SIG-M5 (cell line): ENCODE results near the gene TLDC2.

ENCODE experiments used
- DNase-seq: peaks from one replicate; lab custom pipeline; 2025; lab: John Stamatoyannopoulos, UW

The TLDC2 gene

DNA sequence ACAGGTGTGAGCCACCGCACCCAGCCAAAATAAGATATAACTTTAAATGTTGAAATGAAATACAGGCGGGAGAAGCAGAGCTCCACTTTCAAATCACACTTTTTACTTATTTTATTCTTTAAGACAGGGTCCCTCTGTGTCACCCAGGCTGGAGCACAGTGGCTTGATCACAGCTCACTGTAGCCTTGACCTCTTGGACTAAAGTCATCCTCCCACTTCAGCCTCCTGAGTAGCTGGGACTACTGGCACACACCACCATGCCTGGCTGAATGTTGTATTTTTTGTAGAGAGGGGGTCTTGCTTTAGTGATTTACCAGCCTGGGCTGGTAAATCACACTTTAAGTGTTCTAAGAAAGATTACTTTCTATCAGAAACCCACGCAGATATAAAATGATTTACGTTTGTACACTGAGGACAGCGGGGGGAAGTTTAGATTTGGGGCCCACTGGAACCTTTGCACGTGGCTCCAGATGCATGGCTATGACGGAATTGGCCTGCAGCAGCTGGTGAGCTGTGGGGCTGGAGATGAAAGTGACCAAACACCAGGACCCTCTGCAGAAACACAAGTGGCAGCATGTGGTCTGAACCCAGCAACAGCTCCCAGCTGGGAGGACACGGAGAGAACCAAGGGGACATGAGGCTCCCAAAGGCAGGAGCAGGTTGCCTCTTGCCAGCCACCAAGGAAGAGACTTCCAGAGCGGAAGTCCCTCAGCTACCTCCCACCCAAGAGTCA lies 26.4 kb upstream of the TLDC2 start:
- no peak for DNase-seq

DNA sequence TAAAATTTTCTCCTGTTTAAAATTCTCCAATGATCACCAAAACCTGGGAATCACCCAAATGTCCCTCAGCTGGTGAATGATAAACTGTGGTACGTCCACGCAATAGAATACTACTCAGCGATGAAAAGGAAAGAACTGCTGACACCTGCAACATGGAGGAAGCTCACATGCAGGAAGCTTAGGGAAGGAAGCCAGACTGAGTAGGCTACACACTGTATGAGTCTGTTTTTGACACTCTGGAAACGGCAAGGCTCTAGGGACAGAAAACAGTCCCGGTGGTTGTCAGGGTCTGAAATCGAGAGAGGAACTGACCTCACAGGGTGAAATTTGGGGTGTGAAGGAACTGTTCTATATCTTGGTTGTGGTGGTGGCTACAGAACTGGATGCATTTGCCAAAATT lies 25.2 kb upstream of the TLDC2 start:
- DNase-seq, result no peak

DNA sequence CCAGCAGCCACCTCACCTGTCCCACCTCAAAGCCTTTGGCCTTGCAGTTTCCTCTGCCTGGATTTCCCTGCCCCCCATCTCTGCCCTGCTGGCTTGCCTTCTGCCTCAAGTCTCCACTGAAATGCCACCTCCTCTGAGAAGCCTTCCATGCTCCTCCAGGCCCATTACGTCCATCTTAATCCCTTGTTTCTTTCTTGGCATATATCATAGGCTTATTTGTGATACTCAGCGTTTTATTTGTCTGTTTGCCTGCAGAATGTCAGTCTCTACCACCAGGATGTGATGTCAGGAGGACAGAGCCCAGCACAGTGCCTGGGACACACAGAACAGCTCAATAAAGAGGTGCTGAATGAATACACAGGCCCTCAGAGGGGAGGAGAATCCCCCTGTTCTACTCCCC lies 24.4 kb upstream of the TLDC2 start:
- DNase-seq, result no peak

DNA sequence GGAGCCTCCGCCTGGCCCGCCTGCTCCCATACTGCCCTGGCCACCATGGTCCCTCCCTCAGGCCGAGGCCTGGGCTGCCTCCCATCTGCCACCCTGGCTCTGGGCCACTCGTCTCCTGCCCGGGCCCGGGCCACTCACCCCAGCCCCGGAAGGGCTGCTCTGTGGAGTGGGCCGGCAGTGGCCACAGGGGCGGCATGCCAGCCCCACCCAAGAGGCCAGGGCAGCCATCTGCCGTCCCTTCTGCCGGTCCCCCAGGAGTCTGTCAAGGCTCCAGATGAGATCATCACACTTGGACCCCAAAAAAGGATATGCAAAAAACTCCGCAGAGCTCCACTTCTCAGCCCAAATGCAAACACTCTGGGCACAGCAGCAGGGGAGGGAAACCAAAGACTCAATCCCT lies 23.8 kb upstream of the TLDC2 start:
- DNase-seq, result no peak

DNA sequence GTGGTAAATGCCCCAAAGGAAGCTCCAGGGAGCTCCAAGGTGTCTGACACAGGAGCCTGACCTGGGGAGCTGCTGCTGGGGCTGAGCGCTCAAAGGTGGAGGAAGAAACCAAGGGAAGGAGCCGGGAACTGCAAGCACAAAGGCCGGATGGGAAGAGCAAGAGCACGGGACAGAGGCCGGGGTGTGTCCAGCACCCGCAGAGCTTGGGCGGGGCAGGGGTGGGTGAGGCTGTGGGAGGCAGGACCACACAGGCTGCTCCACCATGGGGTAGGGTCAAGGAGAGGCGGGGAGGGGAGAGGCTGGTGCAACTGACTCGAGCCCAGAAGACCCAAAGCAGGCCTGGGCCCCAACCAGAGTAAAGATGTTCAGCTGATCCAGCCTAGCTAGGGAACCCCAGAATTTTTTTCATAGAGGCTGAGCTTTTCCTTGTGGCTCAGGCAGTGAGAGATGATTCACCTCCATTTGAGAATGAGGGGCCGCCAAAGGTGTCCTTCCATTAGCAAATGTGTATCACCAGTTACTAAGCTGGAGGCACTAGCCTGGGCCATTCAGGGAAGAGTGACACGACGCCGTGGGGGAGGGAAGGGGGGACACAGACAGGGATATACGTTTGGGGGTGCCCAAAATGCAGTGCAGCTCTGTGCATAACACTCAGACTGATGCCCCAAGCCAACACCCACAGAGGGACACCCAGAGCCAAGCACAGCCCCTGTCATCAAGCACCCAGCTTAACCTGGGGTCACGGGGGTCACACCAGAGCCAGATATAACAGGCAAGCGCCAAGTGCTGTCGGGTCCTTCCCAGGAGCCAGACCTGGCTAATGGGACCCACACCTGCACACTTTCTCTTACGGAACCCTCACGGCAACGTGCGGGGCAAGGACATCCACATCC lies 21.3 kb upstream of the TLDC2 start:
- DNase-seq, result no peak

DNA sequence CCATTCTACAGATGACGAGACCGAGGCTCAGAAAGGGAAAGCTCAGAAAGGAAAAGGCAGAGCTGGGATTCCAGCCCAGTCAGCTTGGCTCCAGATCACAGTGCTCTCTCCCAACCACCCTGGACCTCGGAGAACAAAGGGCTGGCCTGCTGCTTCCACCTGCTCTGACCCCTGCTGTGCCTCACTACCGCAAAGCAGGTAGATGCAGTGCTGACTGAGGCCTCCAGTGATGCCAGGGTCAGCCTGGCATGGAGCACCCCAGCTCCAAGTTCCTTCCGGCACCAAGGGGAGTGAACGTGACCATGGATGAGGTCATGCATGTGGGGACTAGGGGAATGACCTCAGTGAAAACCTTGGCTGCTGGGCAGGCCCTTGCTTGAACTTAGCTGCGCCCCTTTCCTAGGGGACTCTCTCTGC lies 20.7 kb upstream of the TLDC2 start:
- no peak for DNase-seq

DNA sequence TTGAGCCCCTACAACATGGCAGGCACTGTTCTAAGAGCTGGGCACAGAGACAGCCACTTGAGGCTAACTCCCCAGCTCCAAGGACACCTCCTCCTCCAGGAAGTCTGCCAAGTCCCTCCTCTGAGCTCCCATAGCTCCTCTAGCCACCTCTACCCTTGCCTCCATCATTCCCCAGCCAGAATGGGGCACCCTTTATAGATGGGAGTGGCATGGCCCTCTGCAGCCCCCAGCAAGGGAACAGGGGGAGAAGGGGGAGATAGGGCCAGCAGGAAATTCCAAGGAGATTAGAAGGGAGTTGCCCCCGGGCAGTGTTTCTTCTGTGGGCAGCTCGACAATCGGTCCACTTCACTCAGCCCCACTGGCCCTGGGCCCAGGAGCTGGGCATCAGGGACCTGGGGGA lies 19.7 kb upstream of the TLDC2 start:
- DNase-seq, result no peak

DNA sequence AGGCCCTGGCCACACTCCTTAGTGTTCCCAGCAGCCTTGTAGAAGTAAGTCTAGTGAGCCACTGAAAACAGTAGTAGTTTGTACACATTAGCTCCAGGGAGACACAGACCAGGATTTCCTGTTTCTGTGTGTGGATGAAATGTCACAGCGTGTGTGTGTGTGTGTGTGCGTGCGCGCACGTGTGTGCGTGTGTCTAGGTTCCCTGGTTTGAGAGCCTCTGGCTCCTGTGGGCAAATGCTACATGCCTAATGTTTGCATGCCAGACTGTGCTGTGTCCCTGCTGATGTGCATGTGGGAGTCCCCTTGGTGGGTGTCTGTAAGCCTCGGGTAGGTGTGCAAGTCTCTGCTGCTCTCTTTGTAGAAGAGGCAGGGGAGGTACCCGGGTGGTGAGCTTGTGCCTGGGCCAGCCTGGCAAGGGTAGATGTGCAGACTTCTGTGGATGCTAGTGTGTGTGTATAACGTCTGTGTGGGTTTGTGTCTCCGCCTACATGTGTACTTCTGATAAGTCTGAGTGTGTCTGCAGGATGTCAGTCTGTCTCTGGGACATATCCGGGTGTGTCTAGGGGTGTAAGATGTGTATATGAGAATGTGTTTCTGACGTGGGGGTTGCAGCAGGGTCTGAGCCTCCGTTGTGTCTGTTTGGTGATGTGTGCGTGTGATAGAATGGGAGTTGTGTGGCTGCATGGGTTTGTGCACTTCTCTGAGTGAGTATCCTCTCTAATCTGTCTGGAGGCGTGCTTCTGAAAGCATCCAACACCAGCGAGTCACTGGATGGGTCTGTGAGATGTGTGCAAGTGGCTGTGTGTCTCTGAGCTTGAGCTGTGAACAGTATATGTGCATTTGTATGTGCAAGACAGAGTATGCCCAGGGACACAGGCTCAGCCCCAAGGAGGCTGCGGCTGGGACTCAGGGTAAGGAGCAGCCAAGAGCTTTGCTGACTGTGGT lies 19.0 kb upstream of the TLDC2 start:
- no peak for DNase-seq

DNA sequence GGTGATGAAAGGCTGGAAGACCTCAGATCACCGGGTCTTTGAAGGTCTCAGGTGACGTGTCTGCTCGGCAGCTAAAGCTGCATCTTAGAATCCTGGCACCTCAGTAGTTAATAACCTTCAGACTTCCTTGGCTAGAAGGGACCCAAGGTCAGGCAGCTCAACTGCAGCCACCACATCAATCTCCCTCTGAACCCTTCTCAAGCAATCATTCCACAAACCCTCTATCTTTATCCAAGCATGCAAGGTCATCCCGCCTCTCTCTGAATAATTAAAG lies 16.7 kb upstream of the TLDC2 start:
- DNase-seq, result no peak

DNA sequence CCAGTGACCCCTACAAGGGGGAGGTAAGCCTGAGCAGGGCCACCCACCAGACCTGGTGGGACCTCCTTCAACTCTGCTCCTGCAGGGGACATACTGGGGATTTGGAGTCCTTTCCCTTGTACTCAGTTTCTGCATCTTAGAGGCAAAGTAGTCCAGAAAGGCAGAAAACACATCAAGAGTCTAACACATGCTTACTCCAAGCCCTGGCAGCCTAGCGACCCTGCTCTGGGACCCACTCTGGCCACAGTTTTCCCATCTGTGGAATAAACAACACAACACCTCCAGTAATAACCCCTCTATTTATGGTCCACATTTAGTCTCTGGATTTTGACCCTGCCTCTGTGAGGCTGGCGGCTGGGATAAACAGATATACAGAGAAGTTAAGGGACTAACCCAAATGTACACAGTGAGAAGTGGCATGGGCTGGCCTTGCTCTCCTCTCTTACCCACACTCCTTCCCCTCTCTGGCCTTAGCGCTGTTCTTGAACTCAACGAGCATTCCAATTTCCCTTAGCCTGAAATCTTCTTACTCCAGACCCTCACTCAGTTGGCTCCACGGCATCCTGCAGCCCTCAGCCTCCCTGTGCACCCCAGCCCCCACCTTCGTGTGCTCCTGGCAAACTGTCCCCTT lies 16.1 kb upstream of the TLDC2 start:
- DNase-seq, result no peak

DNA sequence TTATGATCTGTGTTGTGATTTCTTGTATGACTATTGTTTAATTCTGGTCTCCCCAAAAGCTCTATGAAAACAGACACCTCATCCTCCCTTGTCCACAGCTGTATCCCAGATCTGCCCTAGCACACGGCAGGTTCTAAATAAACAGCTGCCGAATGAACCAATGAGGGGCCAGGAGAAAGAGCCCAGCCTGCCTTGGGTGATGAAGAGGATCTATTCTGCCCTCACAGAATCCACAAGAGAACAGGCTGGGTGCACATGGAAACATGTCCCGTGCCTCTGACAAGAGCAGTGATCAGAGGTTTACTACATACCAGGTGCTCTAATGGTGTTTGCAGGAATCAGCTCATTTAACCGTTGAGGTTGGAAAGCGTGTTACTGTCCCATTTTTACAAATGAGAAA lies 15.6 kb upstream of the TLDC2 start:
- no peak for DNase-seq

DNA sequence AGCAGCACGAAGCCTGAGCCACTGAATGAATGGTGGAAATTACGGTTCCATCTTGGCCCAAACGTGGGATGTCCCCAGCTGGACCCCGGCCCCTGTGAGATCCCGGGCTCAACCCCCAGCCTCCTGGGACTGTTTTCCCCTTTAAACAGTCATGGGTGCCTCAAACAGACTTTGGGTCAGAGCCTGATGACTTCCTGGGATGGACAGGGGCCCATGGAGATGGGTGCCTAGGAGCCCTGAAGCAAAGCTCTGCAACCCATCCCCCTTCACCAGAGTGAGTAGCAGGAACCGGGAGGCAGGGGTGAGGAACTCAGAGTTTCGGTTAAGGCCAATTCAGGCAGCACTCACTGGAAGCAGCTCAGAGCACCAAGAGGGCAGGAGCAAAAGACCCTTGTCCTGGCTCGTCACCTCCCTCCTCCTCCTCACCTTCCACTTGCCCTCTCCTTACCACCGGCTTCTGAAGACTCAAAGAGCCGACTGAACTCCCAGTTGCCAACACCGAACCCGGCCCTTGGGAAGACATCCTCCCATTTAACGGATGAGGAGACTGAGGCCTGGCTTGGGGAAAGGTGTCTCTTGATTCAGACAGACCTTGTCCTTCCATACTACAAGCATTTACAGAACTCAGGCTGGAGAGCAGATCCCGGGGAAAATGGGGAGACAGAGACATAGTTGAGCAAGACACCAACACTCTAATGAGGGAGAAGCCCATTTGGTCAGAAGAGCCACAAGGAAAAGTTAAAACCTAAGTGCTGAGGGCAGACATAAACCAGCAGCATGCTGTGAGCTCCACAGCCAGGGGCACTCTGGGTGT lies 14.9 kb upstream of the TLDC2 start:
- no peak for DNase-seq

DNA sequence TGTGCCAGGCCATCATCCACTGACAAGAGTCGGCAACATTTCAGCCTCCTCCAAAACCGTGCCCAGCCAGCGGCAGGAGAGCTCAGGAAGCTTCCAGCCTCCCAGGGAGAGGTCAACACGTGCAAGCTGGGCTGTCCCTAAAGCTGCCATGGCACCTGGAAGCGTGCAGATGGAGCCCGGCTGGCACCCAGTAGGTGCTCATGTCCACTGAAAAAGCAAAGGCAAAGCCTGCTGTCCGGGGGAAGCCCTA lies 14.4 kb upstream of the TLDC2 start:
- DNase-seq, result no peak

DNA sequence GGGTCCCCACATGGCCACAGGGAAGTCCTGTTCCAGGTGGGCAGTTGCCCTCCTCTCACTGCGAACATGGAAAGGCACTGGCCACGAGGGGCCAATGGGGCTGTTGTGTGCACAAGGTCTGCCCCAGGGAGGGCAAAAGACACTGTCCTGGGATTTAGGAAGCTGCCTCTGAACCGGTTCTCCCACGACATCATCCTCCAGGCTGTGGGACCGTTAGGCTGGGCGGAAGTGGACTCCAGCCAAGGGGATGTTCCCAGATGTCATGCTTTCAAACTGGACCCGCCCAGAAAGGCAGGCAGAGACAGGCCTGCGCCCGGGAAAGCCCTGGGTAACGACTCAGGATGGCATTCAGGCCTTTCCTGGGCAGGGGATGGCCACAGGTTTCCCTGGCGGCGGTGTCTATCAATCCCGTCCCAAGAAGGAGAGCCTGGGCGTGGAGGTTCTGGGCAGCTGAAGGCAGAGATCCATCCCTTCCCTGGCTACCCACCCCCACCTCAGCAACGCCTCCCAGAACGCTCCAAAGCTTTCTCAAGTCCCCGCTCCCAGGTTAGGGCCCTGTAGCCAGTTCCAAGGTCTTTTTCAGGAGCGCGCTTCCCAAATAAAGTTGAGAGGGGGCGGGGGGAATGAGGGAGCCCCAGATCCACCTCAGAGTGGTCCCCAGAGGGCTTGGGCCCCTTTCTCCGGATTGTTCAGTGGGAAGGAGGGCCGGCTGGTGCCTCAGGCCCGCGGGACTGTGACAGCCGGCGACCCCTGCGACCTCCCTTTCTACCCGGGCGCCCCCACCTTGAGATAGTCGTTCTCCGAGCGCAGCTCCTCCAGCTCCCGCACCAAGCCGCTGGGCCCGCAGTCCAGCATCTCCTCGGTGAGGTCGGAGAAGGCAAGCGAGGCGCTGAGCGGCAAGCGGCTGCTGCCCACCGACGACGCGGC lies 13.8 kb upstream of the TLDC2 start:
- DNase-seq, result no peak

DNA sequence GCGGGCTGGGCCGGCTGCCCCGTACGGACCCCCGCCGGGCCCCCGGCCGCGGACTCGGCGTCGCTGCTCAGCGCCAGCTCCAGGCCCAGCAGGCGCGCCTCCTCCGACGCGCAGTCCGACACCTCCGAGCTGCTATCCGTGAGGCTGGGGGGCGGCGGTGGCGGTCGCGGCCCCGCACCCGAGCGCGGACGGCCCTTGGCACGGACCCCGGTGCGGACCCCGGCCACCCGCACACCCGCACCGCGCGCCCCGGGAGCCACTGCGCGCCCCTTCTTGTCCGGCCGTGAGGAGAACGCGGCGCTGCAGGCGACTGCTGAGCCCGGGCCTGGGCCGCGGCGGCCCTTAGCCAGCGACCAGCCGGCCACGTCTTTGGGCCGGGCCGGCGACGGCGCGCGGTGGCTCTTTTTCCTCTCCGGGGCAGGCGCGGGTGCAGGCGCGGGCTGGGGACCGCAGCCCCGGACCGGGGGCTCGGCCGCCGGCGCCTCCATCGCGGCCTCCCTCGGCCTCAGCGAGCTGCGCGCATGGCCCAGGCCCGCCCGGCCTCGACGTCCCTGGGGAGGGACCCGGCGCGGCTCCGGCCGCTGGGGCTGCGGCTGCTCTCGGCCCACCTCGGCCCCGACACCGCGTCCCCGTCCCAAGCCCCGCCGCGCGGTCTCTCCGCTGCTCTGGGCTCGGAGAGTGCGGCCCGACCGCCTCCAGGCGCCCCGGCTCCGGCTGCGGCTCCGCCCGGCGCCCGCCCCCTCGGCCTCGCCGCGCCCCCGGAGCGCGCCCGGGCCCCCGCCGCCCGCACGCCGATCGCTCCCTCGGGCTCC lies 12.9 kb upstream of the TLDC2 start:
- no peak for DNase-seq

DNA sequence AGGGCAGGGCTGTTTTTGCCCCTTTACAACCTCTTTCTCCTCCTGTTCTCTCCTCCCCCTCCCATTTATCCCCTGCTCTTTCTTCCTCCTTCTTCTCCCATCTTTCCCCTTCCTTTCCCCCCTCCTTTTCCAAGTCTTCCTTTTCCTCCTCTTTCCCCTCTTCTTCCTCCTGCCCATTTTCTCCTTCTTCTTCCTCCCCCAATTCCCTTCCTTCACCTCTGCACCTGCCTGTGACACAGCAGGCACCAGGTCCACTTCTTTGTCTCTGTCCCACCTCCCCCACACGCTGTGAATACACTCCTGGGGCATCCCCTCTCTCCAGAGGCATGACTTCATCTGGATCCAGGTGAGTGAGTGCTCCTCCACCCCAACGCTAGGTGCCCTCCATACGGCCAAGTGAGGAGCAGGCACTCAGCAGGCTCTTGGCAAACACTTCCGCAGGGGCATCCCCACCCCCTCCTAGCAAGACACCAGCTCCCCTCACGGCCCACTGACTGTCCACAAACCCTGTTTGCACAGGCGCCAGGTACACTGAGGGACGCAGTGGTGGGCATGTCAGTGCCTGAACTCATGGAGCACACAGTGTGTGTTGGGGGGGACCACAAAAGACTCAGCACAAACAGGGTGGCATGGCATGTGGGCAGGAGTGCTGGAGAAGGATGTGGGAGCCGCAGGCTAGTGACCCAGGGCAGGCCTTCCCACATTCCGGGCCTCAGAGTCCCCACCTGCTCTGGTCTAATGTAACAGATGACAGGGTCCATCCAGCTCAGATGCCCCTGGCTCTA lies 10.7 kb upstream of the TLDC2 start:
- no peak for DNase-seq

DNA sequence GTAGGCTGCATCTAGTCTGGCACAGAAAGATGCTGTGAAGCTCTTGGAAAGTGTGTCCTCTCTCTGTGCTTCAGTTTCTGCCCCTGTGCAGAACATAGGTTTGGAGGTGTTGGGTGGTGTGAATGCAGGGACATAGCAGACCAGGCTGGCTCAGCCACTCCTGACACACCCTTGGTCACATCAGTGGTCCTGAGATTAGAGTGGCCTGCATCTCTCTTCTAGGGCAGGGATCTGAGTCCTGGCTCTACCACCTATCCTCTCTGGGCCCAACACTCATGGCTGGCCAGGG lies 10.1 kb upstream of the TLDC2 start:
- DNase-seq, result no peak

DNA sequence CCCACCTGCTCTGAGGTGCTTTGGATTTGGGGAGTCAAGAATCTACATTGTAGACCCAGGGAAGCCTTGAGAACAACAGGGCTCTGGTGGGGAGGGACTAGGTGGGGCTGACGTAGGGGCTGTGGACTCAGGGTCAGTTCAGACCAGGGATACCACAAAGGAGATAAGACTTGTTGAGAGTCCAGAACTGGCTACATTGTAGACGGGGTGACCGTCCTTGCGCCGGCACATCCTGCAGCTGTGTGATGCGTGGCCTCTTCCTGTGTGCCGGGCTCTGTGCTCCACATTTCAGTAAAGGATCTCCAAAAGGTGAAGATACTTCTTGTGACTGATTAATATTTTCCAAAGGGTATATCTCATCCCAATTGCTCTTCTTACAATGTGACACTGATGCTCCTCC lies 9.8 kb upstream of the TLDC2 start:
- no peak for DNase-seq
